Hepatocyte (in vitro differentiated cells): ENCODE results near the gene SLC25A19. TPM values are rescaled to one million over a fixed set of nuclear protein-coding genes. Genes with fewer than 3 reads are reported as not detected.

ENCODE experiments used
- DNase-seq: peaks from one replicate; pipeline ENCODE4 v3.0.0-alpha.2; 2016; ENCODE audit warnings: low spot score
- H2AFZ ChIP-seq: fragments of 200-600 bp; sonication (generic); 2 replicates; pipeline ENCODE4 v1.6.0; 2016; ENCODE audit warnings: antibody characterized with exemption, mild to moderate bottlenecking
- H3K27ac ChIP-seq: fragments of 200-600 bp; sonication (generic); 2 replicates; pipeline ENCODE4 v1.5.1; 2016; ENCODE audit warnings: mild to moderate bottlenecking
- H3K27me3 ChIP-seq: fragments of 200-600 bp; sonication (generic); 2 replicates; pipeline ENCODE4 v1.6.1; 2016
- H3K36me3 ChIP-seq: fragments of 200-600 bp; sonication (generic); replicated peaks from 2 replicates; pipeline ENCODE4 v1.5.1; 2016; ENCODE audit warnings: low read depth; ENCODE audit not compliant: insufficient read depth
- H3K4me1 ChIP-seq: fragments of 200-600 bp; sonication (generic); 2 replicates; pipeline ENCODE4 v1.5.1; 2016; ENCODE audit warnings: mild to moderate bottlenecking, moderate library complexity; ENCODE audit not compliant: insufficient read depth
- H3K4me2 ChIP-seq: fragments of 200-600 bp; sonication (generic); 2 replicates; pipeline ENCODE4 v1.6.0; 2016
- H3K4me3 ChIP-seq: fragments of 200-600 bp; sonication (generic); 2 replicates; pipeline ENCODE4 v1.5.1; 2016; ENCODE audit warnings: mild to moderate bottlenecking
- H3K79me2 ChIP-seq: fragments of 200-600 bp; sonication (generic); 2 replicates; pipeline ENCODE4 v1.6.0; 2017; ENCODE audit warnings: mild to moderate bottlenecking
- H3K9me2 ChIP-seq: fragments of 200-600 bp; sonication (generic); replicated peaks from 2 replicates; pipeline ENCODE4 v1.6.0; 2017; ENCODE audit warnings: mild to moderate bottlenecking; ENCODE audit not compliant: insufficient read depth
- H3K9me3 ChIP-seq: fragments of 200-600 bp; sonication (generic); 2 replicates; pipeline ENCODE4 v1.5.1; 2016; ENCODE audit warnings: low read depth, mild to moderate bottlenecking
- H4K20me1 ChIP-seq: fragments of 200-600 bp; sonication (generic); 2 replicates; pipeline ENCODE4 v1.6.0; 2016; ENCODE audit warnings: mild to moderate bottlenecking; ENCODE audit not compliant: insufficient read depth, poor library complexity, severe bottlenecking
- EZH2 ChIP-seq: fragments of 200-600 bp; sonication (generic); IDR thresholded peaks from 2 replicates; pipeline ENCODE4 v1.6.1; 2016; ENCODE audit warnings: antibody characterized with exemption, mild to moderate bottlenecking, borderline replicate concordance
- EZH2phosphoT487 ChIP-seq: fragments of 200-600 bp; sonication (generic); IDR thresholded peaks from one replicate; pipeline ENCODE4 v1.6.1; 2018; ENCODE audit warnings: antibody characterized with exemption, mild to moderate bottlenecking, low read depth, moderate library complexity; ENCODE audit not compliant: unreplicated experiment, severe bottlenecking
- WGBS: methylation state at CpG from one replicate; pipeline ENCODE4 v1.1.6; 2016; ENCODE audit warnings: low lambda C conversion rate; ENCODE audit errors: missing lambda C conversion rate; 5-methylcytosine and 5-hydroxymethylcytosine counted together
- polyA plus RNA-seq: library from polyadenylated mRNA; unstranded; fragments of >200 nt; fragmentation: Nextera tagmentation; extraction: Ambion mirVana; gene quantifications from 2 replicates; pipeline ENCODE4 v1.2.1, GENCODE V29; 2016
- total RNA-seq: library from RNA; depleted of rRNA; stranded (reverse); fragments of >200 nt; gene quantifications from 2 replicates; pipeline ENCODE4 v1.2.3, GENCODE V29; 2014
- TF ChIP-seq, protein P1 (sequence below): fragments of 200-600 bp; sonication (generic); IDR thresholded peaks from 2 replicates; pipeline ENCODE4 v1.5.1; 2016; ENCODE audit warnings: antibody characterized with exemption, mild to moderate bottlenecking; ENCODE audit not compliant: poor library complexity

Gene SLC25A19
- total and polyA plus RNA-seq, 2 experiments from 2014 or later = 4.6 to 7.6 TPM

- TF ChIP-seq, protein P1, sequence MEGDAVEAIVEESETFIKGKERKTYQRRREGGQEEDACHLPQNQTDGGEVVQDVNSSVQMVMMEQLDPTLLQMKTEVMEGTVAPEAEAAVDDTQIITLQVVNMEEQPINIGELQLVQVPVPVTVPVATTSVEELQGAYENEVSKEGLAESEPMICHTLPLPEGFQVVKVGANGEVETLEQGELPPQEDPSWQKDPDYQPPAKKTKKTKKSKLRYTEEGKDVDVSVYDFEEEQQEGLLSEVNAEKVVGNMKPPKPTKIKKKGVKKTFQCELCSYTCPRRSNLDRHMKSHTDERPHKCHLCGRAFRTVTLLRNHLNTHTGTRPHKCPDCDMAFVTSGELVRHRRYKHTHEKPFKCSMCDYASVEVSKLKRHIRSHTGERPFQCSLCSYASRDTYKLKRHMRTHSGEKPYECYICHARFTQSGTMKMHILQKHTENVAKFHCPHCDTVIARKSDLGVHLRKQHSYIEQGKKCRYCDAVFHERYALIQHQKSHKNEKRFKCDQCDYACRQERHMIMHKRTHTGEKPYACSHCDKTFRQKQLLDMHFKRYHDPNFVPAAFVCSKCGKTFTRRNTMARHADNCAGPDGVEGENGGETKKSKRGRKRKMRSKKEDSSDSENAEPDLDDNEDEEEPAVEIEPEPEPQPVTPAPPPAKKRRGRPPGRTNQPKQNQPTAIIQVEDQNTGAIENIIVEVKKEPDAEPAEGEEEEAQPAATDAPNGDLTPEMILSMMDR = no peak
- TF ChIP-seq EZH2 (no peak), EZH2phosphoT487 (no peak)
- Histone ChIP-seq H3K36me3 (no peaks in the 10 kb centered on the region), H3K27ac (no peak overlapping the region)
These were observed 61.5 kb downstream of the SLC25A19 start for GRCh38 chr17:75227729-75228128.

DNA sequence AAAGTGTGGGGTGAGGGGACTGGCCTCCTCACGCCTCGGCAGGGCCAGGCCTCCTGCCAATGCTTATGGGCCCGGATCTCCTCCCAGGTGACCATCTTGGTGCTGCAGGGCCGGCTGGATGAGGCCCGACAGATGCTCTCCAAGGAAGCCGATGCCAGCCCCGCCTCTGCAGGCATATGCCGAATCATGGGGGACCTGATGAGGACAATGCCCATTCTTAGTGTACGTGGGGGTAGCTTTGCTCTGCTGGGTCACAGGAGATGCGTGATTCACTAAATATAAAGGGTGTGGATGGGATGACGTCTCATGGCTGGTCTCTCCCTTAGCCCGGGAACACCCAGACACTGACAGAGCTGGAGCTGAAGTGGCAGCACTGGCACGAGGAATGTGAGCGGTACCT lies 64.2 kb downstream of the SLC25A19 start:
- WGBS = 88% methylated on average over 14 of the region's 14 CpGs
- Histone ChIP-seq H3K4me3 (no peak overlapping the region), H4K20me1 (no peaks in the 10 kb centered on the region), H3K4me1 (no peaks in the 10 kb centered on the region), H2AFZ (no peak overlapping the region), H3K36me3 (no peaks in the 10 kb centered on the region), H3K27me3 (no peaks in the 10 kb centered on the region), H3K4me2 (no peak overlapping the region), H3K9me2 (no peaks in the 10 kb centered on the region), H3K27ac (no peak overlapping the region), H3K9me3 (no peaks in the 10 kb centered on the region), H3K79me2 (no peaks in the 10 kb centered on the region)
- DNase-seq = no peak
- no peak for TF ChIP-seq EZH2phosphoT487
- TF ChIP-seq EZH2 = no peak
- TF ChIP-seq, protein P1 = no peak

More at GRCh38 chr17:75227729-75228128, 61.5 kb downstream of the SLC25A19 start:
- Histone ChIP-seq H3K9me2 (no peaks in the 10 kb centered on the region), H3K4me2 (no peak overlapping the region), H3K4me1 (no peaks in the 10 kb centered on the region), H3K9me3 (no peaks in the 10 kb centered on the region), H3K4me3 (no peak overlapping the region), H3K27me3 (no peaks in the 10 kb centered on the region), H4K20me1 (no peaks in the 10 kb centered on the region), H2AFZ (no peak overlapping the region), H3K79me2 (no peaks in the 10 kb centered on the region)
- 81% methylated on average over 5 of the region's 5 CpGs for WGBS
- no peak for DNase-seq

Other genes with a start within 250 kb of the SLC25A19 start
- 246 and 296 TPM in 2 replicates for gene ATP5PD, start 242.5 kb downstream of the SLC25A19 start, total RNA-seq
- 307 and 332 TPM in 2 replicates for gene ATP5PD, start 242.5 kb downstream of the SLC25A19 start, polyA plus RNA-seq
- 17.5 and 19.1 TPM in 2 replicates for gene KCTD2, start 242.2 kb downstream of the SLC25A19 start, total RNA-seq
- 10.1 and 12.7 TPM in 2 replicates for gene KCTD2, start 242.2 kb downstream of the SLC25A19 start, polyA plus RNA-seq
- 11.9 and 12.7 TPM in 2 replicates for gene SLC16A5, start 201.5 kb downstream of the SLC25A19 start, total RNA-seq
- 12.8 and 15.8 TPM in 2 replicates for gene SLC16A5, start 201.5 kb downstream of the SLC25A19 start, polyA plus RNA-seq
- 2.6 and 3.5 TPM in 2 replicates for gene ARMC7, start 179.5 kb downstream of the SLC25A19 start, total RNA-seq
- 4.0 and 4.5 TPM in 2 replicates for gene ARMC7, start 179.5 kb downstream of the SLC25A19 start, polyA plus RNA-seq
- gene NT5C, start 157.7 kb downstream of the SLC25A19 start, total RNA-seq = 46.3 and 66.8 TPM in 2 replicates
- 73.3 and 82.2 TPM in 2 replicates for gene NT5C, start 157.7 kb downstream of the SLC25A19 start, polyA plus RNA-seq
- 103 and 107 TPM in 2 replicates for gene JPT1, start 134.9 kb downstream of the SLC25A19 start, total RNA-seq
- 172 and 181 TPM in 2 replicates for gene JPT1, start 134.9 kb downstream of the SLC25A19 start, polyA plus RNA-seq
- 112 and 115 TPM in 2 replicates for gene SUMO2, start 106.5 kb downstream of the SLC25A19 start, total RNA-seq
- 424 and 434 TPM in 2 replicates for gene SUMO2, start 106.5 kb downstream of the SLC25A19 start, polyA plus RNA-seq
- gene NUP85, start 83.8 kb downstream of the SLC25A19 start, total RNA-seq = 28.6 and 33.6 TPM in 2 replicates
- 38.8 and 45.5 TPM in 2 replicates for gene NUP85, start 83.8 kb downstream of the SLC25A19 start, polyA plus RNA-seq
- gene GGA3, start 27.8 kb downstream of the SLC25A19 start, total RNA-seq = 17.7 and 24.4 TPM in 2 replicates
- gene GGA3, start 27.8 kb downstream of the SLC25A19 start, polyA plus RNA-seq = 20.2 and 26.0 TPM in 2 replicates
- gene MRPS7, start 27.6 kb downstream of the SLC25A19 start, total RNA-seq = 43.4 and 47.5 TPM in 2 replicates
- 94.9 and 102 TPM in 2 replicates for gene MRPS7, start 27.6 kb downstream of the SLC25A19 start, polyA plus RNA-seq
- gene MIF4GD, start 18.2 kb downstream of the SLC25A19 start, total RNA-seq = 11.0 and 12.4 TPM in 2 replicates
- gene MIF4GD, start 18.2 kb downstream of the SLC25A19 start, polyA plus RNA-seq = 23.6 and 31.4 TPM in 2 replicates
- 90.6 and 101 TPM in 2 replicates for gene GRB2, start 116.2 kb upstream of the SLC25A19 start, total RNA-seq
- gene GRB2, start 116.2 kb upstream of the SLC25A19 start, polyA plus RNA-seq = 82.7 and 86.7 TPM in 2 replicates
- gene TMEM94, start 167.2 kb upstream of the SLC25A19 start, total RNA-seq = 18.7 and 53.5 TPM in 2 replicates
- gene TMEM94, start 167.2 kb upstream of the SLC25A19 start, polyA plus RNA-seq = 43.5 and 50.7 TPM in 2 replicates
- gene CASKIN2, start 226.1 kb upstream of the SLC25A19 start, total RNA-seq = 5.3 and 9.8 TPM in 2 replicates
- 14.5 and 16.2 TPM in 2 replicates for gene CASKIN2, start 226.1 kb upstream of the SLC25A19 start, polyA plus RNA-seq
- gene TSEN54, start 227.1 kb upstream of the SLC25A19 start, total RNA-seq = 30.4 and 42.5 TPM in 2 replicates
- gene TSEN54, start 227.1 kb upstream of the SLC25A19 start, polyA plus RNA-seq = 46.3 and 52.3 TPM in 2 replicates
- gene LLGL2, start 236.3 kb upstream of the SLC25A19 start, total RNA-seq = 60.9 and 81.8 TPM in 2 replicates
- gene LLGL2, start 236.3 kb upstream of the SLC25A19 start, polyA plus RNA-seq = 154 and 194 TPM in 2 replicates